H9 (cell line): ENCODE measurements around the gene MKRN2. TPM values are rescaled to one million over a fixed set of nuclear protein-coding genes. Genes with fewer than 3 reads are reported as not detected.

Experiments used
- DNase-seq: peaks from one replicate; pipeline ENCODE4 v3.0.0-alpha.2; 2017
- H2AFZ ChIP-seq: one replicate; pipeline ENCODE4 v1.6.1; 2013; ENCODE audit warnings: mild to moderate bottlenecking, low read length, control low read depth, moderate library complexity
- H2AK5ac ChIP-seq: 2 replicates; pipeline ENCODE4 v1.6.1; 2013; ENCODE audit warnings: low read length, control low read depth, mixed read lengths; ENCODE audit not compliant: insufficient read length
- H2BK120ac ChIP-seq: one replicate; pipeline ENCODE4 v1.6.1; 2013; ENCODE audit warnings: low read depth, mild to moderate bottlenecking, low read length, control low read depth, inconsistent platforms; ENCODE audit not compliant: poor library complexity, severe bottlenecking
- H2BK12ac ChIP-seq: 2 replicates; pipeline ENCODE4 v1.6.1; 2013; ENCODE audit warnings: low read length, control low read depth, mixed read lengths, low read depth; ENCODE audit not compliant: insufficient read length
- H2BK15ac ChIP-seq: 2 replicates; pipeline ENCODE4 v1.6.1; 2013; ENCODE audit warnings: low read depth, low read length, control low read depth
- H2BK20ac ChIP-seq: one replicate; pipeline ENCODE4 v1.6.1; 2013; ENCODE audit warnings: low read depth, mild to moderate bottlenecking, low read length, control low read depth, inconsistent platforms; ENCODE audit not compliant: poor library complexity, severe bottlenecking
- H2BK5ac ChIP-seq: 2 replicates; pipeline ENCODE4 v1.6.1; 2013; ENCODE audit warnings: low read length, control low read depth, mixed read lengths; ENCODE audit not compliant: insufficient read length
- H3K14ac ChIP-seq: 2 replicates; pipeline ENCODE4 v1.6.1; 2013; ENCODE audit warnings: low read length, control low read depth; ENCODE audit not compliant: insufficient read depth
- H3K18ac ChIP-seq: 2 replicates; pipeline ENCODE4 v1.6.1; 2013; ENCODE audit warnings: low read depth, mild to moderate bottlenecking, mixed read lengths, low read length, control low read depth; ENCODE audit not compliant: insufficient read length
- H3K23ac ChIP-seq: 2 replicates; pipeline ENCODE4 v1.6.1; 2013; ENCODE audit warnings: low read length, control low read depth, mixed read lengths, low read depth; ENCODE audit not compliant: insufficient read length
- H3K23me2 ChIP-seq: 2 replicates; pipeline ENCODE4 v1.6.1; 2013; ENCODE audit warnings: low read depth, mild to moderate bottlenecking, mixed read lengths, low read length, control low read depth; ENCODE audit not compliant: insufficient read length, poor library complexity, severe bottlenecking
- H3K27ac ChIP-seq: 2 replicates; pipeline ENCODE4 v1.5.1; 2013; ENCODE audit warnings: low read length, control low read depth, mixed read lengths, low read depth; ENCODE audit not compliant: insufficient read length
- H3K27me3 ChIP-seq: 2 replicates; pipeline ENCODE4 v1.6.1; 2013; ENCODE audit warnings: low read length, control low read depth, inconsistent platforms; ENCODE audit not compliant: insufficient read depth
- H3K4ac ChIP-seq: 2 replicates; pipeline ENCODE4 v1.6.1; 2013; ENCODE audit warnings: low read depth, mild to moderate bottlenecking, control low read depth, inconsistent platforms, low read length, moderate library complexity
- H3K4me1 ChIP-seq: 2 replicates; pipeline ENCODE4 v1.6.1; 2013; ENCODE audit warnings: low read length, control low read depth, inconsistent platforms; ENCODE audit not compliant: insufficient read depth
- H3K4me2 ChIP-seq: 2 replicates; pipeline ENCODE4 v1.6.1; 2013; ENCODE audit warnings: low read length, control low read depth, mixed read lengths; ENCODE audit not compliant: insufficient read length, insufficient read depth
- H3K56ac ChIP-seq: 2 replicates; pipeline ENCODE4 v1.6.1; 2013; ENCODE audit warnings: low read depth, mild to moderate bottlenecking, mixed read lengths, low read length, control low read depth; ENCODE audit not compliant: insufficient read length
- H3K79me1 ChIP-seq: 2 replicates; pipeline ENCODE4 v1.6.1; 2013; ENCODE audit warnings: low read depth, mild to moderate bottlenecking, moderate library complexity, low read length, control low read depth, inconsistent platforms; ENCODE audit not compliant: insufficient read depth, poor library complexity, severe bottlenecking
- H3K79me2 ChIP-seq: 2 replicates; pipeline ENCODE4 v1.6.1; 2013; ENCODE audit warnings: low read length, control low read depth, inconsistent platforms; ENCODE audit not compliant: insufficient read depth
- H3K9ac ChIP-seq: 2 replicates; pipeline ENCODE4 v1.6.1; 2013; ENCODE audit warnings: low read length, control low read depth, mixed read lengths; ENCODE audit not compliant: insufficient read length; ENCODE audit errors: extremely low read depth
- H3K9me3 ChIP-seq: one replicate; pipeline ENCODE4 v1.6.1; 2013; ENCODE audit warnings: low read depth, low read length, inconsistent platforms; ENCODE audit not compliant: control insufficient read depth
- H3T11ph ChIP-seq: one replicate; pipeline ENCODE4 v1.6.1; 2013; ENCODE audit warnings: mild to moderate bottlenecking, low read length, control low read depth, inconsistent platforms
- H4K20me1 ChIP-seq: one replicate; pipeline ENCODE4 v1.6.1; 2013; ENCODE audit not compliant: control insufficient read depth, insufficient read length, insufficient read depth
- H4K5ac ChIP-seq: 2 replicates; pipeline ENCODE4 v1.6.1; 2013; ENCODE audit warnings: low read depth, mild to moderate bottlenecking, mixed read lengths, low read length, control low read depth; ENCODE audit not compliant: insufficient read length
- H4K8ac ChIP-seq: replicated peaks from 2 replicates; pipeline ENCODE4 v1.6.1; 2013; ENCODE audit warnings: low read length, control low read depth, mixed read lengths, low read depth; ENCODE audit not compliant: insufficient read length
- H4K91ac ChIP-seq: 2 replicates; pipeline ENCODE4 v1.6.1; 2013; ENCODE audit warnings: low read depth, mild to moderate bottlenecking, moderate library complexity, mixed read lengths, low read length, control low read depth; ENCODE audit not compliant: insufficient read length
- H3K27ac Mint-ChIP-seq, 3 experiments: 2 replicates in 2 of 3; 3 replicates in 1 of 3; pipeline ENCODE4 v1.8.0; 2020 to 2021; ENCODE audit warnings: mixed read lengths in 3 of 3, mild to moderate bottlenecking in 1 of 3, moderate library complexity in 1 of 3
- H3K27me3 Mint-ChIP-seq: 2 replicates; pipeline ENCODE4 v1.8.0; 2021; ENCODE audit warnings: low read depth, mild to moderate bottlenecking, moderate library complexity, mixed read lengths
- H3K36me3 Mint-ChIP-seq, 3 experiments: 2 replicates in 2 of 3; 3 replicates in 1 of 3; pipeline ENCODE4 v1.8.0; 2020 to 2021; ENCODE audit warnings: low read depth in 3 of 3, mixed read lengths in 3 of 3; ENCODE audit not compliant: insufficient read depth in 1 of 3
- H3K4me1 Mint-ChIP-seq, 2 experiments: 2 replicates each; pipeline ENCODE4 v1.8.0; 2020; ENCODE audit warnings: mixed read lengths in 2 of 2
- H3K4me3 Mint-ChIP-seq, 2 experiments: 2 replicates in 1 of 2; 3 replicates in 1 of 2; pipeline ENCODE4 v1.8.0; 2020 to 2021; ENCODE audit warnings: mild to moderate bottlenecking in 2 of 2, mixed read lengths in 2 of 2, moderate library complexity in 1 of 2
- H3K9me3 Mint-ChIP-seq, 2 experiments: 2 replicates in 1 of 2; 3 replicates in 1 of 2; pipeline ENCODE4 v1.8.0; 2020; ENCODE audit warnings: mild to moderate bottlenecking in 2 of 2, mixed read lengths in 2 of 2, moderate library complexity in 1 of 2
- WGBS: extraction: QIAGEN DNeasy Blood & Tissue Kit; methylation state at CpG from one replicate; pipeline ENCODE4 v1.1.7; 2013; ENCODE audit warnings: missing lambda C conversion rate, low lambda C conversion rate, mixed read lengths; ENCODE audit not compliant: insufficient read length; ENCODE audit errors: extremely low coverage; 5-methylcytosine and 5-hydroxymethylcytosine counted together
- total RNA-seq: library from RNA; stranded (reverse); gene quantifications from 2 replicates; pipeline ENCODE4 v1.2.1, GENCODE V29; 2021
- TF ChIP-seq, protein P1 (sequence below): fragments of 200-600 bp; sonication (generic); conservative IDR thresholded peaks from 3 replicates; pipeline ENCODE4 v1.8.0; 2021; ENCODE audit warnings: antibody characterized with exemption, mild to moderate bottlenecking

MKRN2 gene
- total RNA-seq, 1 experiment from 2014 or later: 18.1 TPM

DNA sequence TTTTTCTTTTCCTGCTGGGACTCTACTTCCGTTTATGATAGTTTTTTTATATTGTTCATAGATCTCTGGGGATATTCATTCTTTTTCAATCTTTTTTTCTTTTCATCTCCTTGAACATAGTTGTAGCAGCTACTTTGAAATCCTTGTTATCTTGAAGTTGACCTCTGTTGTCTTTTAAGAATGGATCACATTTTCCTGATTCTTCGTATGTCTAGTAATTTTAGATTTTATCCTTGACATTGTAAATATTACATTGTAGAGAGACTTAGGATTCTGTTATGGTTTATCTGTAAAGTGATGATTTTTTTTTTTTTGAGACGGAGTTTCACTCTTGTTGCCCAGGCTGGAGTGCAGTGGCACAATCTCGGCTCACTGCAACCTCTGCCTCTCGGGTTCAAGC lies 20.5 kb downstream of the MKRN2 start:
- H3K27me3 Mint-ChIP-seq: no peaks in the 10 kb centered on the region
- H3K27me3 ChIP-seq: no peaks in the 10 kb centered on the region

More for the DNA sequence above, 20.5 kb downstream of the MKRN2 start:
- H2AK5ac ChIP-seq: no peak overlapping the region
- H3K79me1 ChIP-seq: no peaks in the 10 kb centered on the region
- H3K56ac ChIP-seq: no peak overlapping the region
- no peaks in the 10 kb centered on the region for H3K4me1 ChIP-seq
- no peak overlapping the region for H2AFZ ChIP-seq
- no peak overlapping the region for H3T11ph ChIP-seq
- Mint-ChIP-seq H3K4me1 (no peaks in the 10 kb centered on the region), H3K9me3 (no peaks in the 10 kb centered on the region), H3K27ac (no peak overlapping the region), H3K4me3 (no peak overlapping the region), H3K36me3 (peaks cover 44 to 88% (median 78%) of the 10 kb centered on the region in 3 experiments)
- no peak overlapping the region for H3K9ac ChIP-seq
- no peaks in the 10 kb centered on the region for H3K23me2 ChIP-seq
- no peak overlapping the region for H4K8ac ChIP-seq
- H4K91ac ChIP-seq: no peak overlapping the region
- H2BK5ac ChIP-seq: no peak overlapping the region
- H4K20me1 ChIP-seq: peaks cover 2% of the 10 kb centered on the region
- H3K79me2 ChIP-seq: no peaks in the 10 kb centered on the region
- no peak overlapping the region for H2BK120ac ChIP-seq
- TF ChIP-seq, protein P1, sequence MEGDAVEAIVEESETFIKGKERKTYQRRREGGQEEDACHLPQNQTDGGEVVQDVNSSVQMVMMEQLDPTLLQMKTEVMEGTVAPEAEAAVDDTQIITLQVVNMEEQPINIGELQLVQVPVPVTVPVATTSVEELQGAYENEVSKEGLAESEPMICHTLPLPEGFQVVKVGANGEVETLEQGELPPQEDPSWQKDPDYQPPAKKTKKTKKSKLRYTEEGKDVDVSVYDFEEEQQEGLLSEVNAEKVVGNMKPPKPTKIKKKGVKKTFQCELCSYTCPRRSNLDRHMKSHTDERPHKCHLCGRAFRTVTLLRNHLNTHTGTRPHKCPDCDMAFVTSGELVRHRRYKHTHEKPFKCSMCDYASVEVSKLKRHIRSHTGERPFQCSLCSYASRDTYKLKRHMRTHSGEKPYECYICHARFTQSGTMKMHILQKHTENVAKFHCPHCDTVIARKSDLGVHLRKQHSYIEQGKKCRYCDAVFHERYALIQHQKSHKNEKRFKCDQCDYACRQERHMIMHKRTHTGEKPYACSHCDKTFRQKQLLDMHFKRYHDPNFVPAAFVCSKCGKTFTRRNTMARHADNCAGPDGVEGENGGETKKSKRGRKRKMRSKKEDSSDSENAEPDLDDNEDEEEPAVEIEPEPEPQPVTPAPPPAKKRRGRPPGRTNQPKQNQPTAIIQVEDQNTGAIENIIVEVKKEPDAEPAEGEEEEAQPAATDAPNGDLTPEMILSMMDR: no peak
- H3K9me3 ChIP-seq: no peaks in the 10 kb centered on the region
- WGBS: no CpG with 5 or more reads among the region's 5 CpGs
- no peak overlapping the region for H3K4me2 ChIP-seq
- no peak overlapping the region for H3K23ac ChIP-seq
- no peak for DNase-seq
- no peak overlapping the region for H3K4ac ChIP-seq
- H3K27ac ChIP-seq: no peak overlapping the region
- no peak overlapping the region for H2BK12ac ChIP-seq
- H2BK15ac ChIP-seq: no peak overlapping the region
- no peak overlapping the region for H3K18ac ChIP-seq
- H4K5ac ChIP-seq: no peak overlapping the region
- H3K14ac ChIP-seq: no peak overlapping the region
- no peak overlapping the region for H2BK20ac ChIP-seq
